DLD1 (cell line): Measurements from ENCODE around the gene PHYKPL.
"Not testable (repeated sequence)": the region's sequence is repeated elsewhere in the genome, so short reads cannot be mapped to it uniquely, and the experiment has no call there.

Experiments used
- in situ Hi-C: cut with HindIII; loops from 2 replicates; pipeline ENCODE4 v1.10.0; 2017; ENCODE audit warnings: low sequenced_read_pairs

PHYKPL gene

GRCh38 chr5:178266581-178266980, 34.0 kb upstream of the PHYKPL start:
- in situ Hi-C loops: no loop called here

- in situ Hi-C loops: no loop called here
Measured at GRCh38 chr5:178265746-178266145, 33.1 kb upstream of the PHYKPL start.

GRCh38 chr5:178264044-178264443, 31.4 kb upstream of the PHYKPL start:
- in situ Hi-C loops: no loop called here

- in situ Hi-C loops: no loop called here
Measured at GRCh38 chr5:178261666-178262600, 29.3 kb upstream of the PHYKPL start.

DNA sequence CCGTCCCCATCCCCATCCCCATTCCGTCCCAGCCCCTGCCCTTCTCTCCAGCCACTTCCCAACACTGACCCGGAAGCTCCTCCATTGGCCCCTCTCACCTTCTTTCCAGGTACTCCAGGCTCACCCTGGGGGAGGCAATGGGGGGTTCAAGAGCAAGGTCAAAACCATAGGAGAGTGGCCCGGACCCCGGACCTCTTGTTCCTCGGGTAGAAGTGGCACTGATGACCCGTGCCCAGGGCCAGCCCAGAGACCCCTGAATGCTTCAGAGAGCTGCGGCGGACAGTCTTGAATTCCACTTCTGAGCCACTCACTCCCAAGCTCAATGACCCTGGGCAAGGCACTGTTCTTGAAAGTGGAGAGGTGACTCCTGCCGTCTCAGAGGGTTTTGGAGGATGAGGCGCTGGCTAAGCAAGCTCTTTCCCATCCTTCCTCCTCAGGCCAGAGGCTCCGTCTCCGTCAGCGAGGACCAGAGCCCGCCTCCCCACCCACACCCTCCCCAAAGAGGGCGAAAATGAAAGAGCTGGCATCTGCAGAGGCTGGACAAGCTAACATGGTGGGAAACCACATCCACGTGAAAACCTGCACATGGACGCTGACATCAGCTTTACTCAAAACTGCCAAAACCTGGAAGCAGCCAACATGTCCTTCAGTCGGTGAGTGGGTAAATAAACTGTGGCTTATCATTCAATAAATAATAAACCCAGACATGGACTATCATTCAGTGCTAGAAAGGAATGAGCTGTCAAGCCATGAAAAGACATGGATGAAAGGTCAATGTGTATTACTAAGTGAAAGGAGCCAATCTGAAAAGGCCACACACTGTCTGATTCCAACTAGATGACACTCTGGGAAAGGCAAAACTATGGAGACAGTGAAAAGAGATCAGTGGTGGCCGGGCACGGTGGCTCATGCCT, 27.3 kb upstream of the PHYKPL start:
- in situ Hi-C loops: no loop called here

- in situ Hi-C loops: no loop called here
Measured at GRCh38 chr5:178257650-178258049, 25.0 kb upstream of the PHYKPL start.

- in situ Hi-C loops: no loop called here
Measured at GRCh38 chr5:178256746-178257145, 24.1 kb upstream of the PHYKPL start.

DNA sequence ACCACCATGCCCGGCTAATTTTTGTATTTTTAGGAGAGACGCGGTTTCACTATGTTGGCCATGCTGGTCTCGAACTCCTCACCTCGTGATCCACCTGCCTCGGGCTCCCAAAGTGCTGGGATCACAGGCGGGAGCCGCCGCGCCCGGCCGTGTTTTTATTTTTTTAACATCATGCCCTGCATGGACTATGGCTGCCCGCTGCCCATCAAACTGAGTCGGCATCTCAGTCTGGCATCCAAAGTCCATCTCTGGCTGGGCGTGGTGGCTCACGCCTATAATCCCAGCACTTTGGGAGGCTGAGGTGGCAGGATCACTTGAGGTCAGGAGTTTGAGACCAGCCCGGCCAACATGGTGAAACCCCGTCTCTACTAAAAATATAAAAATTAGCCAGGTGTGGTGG, 21.0 kb upstream of the PHYKPL start:
- in situ Hi-C loops: not testable (repeated sequence)

GRCh38 chr5:178252258-178252657, 19.7 kb upstream of the PHYKPL start:
- in situ Hi-C loops: no loop called here

DNA sequence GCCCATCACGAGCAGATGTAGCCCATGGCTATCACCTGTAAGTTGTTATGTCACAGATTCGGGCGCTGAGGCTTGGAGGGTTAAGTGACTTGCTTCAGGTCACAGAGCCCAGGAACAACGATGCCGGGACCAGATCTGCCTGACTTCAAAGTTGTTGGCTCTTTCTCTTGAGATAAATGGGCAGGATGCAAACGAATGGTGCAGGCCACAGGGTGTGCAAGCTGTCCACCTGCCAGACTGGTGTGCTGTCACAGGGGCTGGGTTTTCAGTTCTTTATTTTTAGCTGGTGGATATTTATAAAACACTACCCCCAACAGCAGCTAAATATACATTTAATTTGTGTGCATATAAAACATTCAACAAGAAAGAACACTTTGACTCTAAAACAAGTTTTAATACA, 17.7 kb upstream of the PHYKPL start:
- in situ Hi-C loops: no loop called here

- in situ Hi-C loops: no loop called here
Measured at GRCh38 chr5:178249191-178249989, 16.8 kb upstream of the PHYKPL start.

DNA sequence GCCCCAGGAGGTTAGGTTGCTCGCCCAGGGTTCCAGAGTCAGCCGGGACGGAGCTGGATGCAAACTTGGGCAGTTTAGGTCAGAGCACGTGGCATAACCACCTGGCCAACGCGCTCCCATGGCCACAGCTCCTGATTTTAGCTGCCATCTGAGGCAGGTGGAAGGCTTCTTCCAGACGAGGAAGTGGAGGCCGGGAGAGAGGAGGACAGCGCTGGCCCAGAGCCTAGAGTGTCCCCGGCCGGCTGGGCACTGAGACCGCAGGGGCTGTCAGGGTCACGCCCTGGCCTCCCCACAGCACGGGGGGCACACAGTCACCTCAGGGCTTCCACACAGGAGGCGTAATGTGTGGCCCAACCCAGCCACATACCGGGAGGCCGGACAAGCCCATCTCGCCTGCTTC, 16.1 kb upstream of the PHYKPL start:
- in situ Hi-C loops: no loop called here

DNA sequence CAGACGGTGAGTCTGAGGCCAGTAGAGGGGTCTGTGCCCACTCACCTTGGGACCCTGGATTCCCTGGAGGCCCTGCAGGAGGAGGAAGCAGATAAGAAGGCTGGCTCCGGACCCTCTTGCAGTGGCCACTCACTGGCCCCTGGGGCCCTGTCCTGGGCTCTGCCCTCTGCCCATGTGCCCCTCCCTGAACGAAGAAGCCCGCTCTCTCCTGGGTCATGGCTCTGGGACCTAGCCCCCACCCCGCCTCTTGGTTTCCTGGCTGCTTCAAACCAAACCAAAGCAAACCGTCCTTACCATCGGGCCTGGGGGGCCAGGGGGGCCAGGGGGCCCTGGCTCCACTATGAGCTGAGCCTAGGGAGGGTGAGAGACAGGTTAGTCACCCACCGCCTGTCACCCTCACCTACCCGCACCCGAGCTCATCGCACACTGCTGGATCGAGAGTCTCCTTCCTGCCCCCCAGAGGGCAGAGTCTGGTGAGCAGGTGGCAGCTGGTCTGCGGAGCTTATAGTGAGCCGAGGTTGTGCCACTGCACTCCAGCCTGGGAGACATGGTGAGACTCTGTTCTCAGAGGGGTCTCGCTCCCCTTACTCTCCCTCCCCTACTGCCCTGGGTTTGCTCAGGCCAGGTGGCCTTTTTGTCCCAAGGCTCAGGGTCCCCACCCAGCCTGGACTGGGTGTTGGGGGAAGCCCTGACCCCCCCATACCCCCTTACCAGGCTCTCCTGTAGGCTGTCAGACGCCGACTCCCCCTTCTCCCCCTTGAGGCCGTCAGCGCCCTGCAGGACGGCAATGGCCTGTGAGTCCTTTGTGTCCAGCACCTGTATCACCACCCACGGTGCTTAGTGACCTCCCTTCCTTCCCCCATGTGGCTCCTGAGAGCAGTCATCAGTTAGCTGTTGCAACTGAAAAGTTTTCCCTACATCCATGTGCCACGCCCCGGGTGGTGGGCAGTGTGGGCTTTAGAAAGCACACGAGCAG, 15.2 kb upstream of the PHYKPL start:
- in situ Hi-C loops: no loop called here

- in situ Hi-C loops: no loop called here
Measured at GRCh38 chr5:178246624-178247279, 14.2 kb upstream of the PHYKPL start.

GRCh38 chr5:178245389-178245788, 12.8 kb upstream of the PHYKPL start:
- in situ Hi-C loops: no loop called here

DNA sequence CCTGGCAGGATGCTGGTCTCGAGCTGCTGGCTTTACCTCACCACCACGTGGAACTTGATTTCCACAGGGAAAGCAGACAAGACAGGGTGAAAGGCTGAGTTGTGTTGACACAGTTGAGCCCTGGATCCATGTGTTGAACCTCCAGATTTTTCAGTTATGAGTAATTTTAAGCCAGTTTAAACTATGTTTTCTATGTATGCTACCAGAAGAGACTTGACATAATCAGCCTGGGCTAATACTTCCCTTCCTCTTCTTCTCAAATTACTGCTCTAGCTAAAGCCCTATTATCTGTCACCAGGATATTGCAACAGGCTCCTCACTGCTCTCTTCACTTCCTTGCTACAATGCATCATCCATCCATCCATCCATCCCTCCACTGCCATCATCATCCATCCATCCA, 12.0 kb upstream of the PHYKPL start:
- in situ Hi-C loops: no loop called here

- in situ Hi-C loops: no loop called here
Measured at GRCh38 chr5:178242416-178242815, 9.8 kb upstream of the PHYKPL start.

- in situ Hi-C loops: no loop called here
Measured at GRCh38 chr5:178241688-178242231, 9.2 kb upstream of the PHYKPL start.

GRCh38 chr5:178241231-178241663, 8.6 kb upstream of the PHYKPL start:
- in situ Hi-C loops: no loop called here
